Measurements from ENCODE around the gene PDIK1L. TPM values are rescaled to one million over a fixed set of nuclear protein-coding genes. Genes with fewer than 3 reads are reported as not detected.

PDIK1L gene
- total and polyA plus RNA-seq, 2 experiments from 2014 or later = 2.6 to 16.8 TPM

- Histone ChIP-seq H3K79me2 (peaks cover 12% of the 10 kb centered on the region), H3K27me3 (no peaks in the 10 kb centered on the region), H4K20me1 (ENCODE audit: insufficient read depth, poor library complexity, severe bottlenecking) (no peaks in the 10 kb centered on the region), H2AFZ (no peak within 1 kb of the TSS), H3K9me2 (replicated peaks; ENCODE audit: insufficient read depth) (no peaks in the 10 kb centered on the region), H3K36me3 (replicated peaks; ENCODE audit: insufficient read depth, low read depth) (no peaks in the 10 kb centered on the region), H3K9me3 (ENCODE audit: low read depth) (no peaks in the 10 kb centered on the region), H3K27ac (no peak within 1 kb of the TSS), H3K4me1 (ENCODE audit: insufficient read depth) (peaks cover 8% of the 10 kb centered on the region), H3K4me2 (peak within 1 kb of the TSS; percentile 91), H3K4me3 (no peak within 1 kb of the TSS)
- peak; percentile 5 for DNase-seq (ENCODE audit: low spot score)
- TF ChIP-seq CTCF (IDR thresholded peaks at IDR 0.05; ENCODE audit: poor library complexity) = no peak
- no peak for TF ChIP-seq EZH2 (IDR thresholded peaks at IDR 0.05; ENCODE audit: borderline replicate concordance)
- TF ChIP-seq EZH2phosphoT487 (IDR thresholded peaks at IDR 0.05; ENCODE audit: low read depth, severe bottlenecking, unreplicated experiment) = no peak
- 92% methylated on average over 34 of the region's 34 CpGs for WGBS (ENCODE audit: low lambda C conversion rate, missing lambda C conversion rate)
Observed at GRCh38 chr1:26171084-26172072, 59.8 kb downstream of the PDIK1L start, which contains the start of gene ZNF593OS. Gene ZNF593OS (minus strand): TSS chr1:26171832. CDS start chr1:26171661, 171 bp downstream.

Other genes starting within 250 kb of the PDIK1L start
- 21.5 and 27.0 TPM in 2 replicates for gene PAQR7, start 236.1 kb upstream of the PDIK1L start, total RNA-seq
- 3.3 and 4.8 TPM in 2 replicates for gene PAQR7, start 236.1 kb upstream of the PDIK1L start, polyA plus RNA-seq
- 91.6 and 104 TPM in 2 replicates for gene STMN1, start 205.4 kb upstream of the PDIK1L start, total RNA-seq
- gene STMN1, start 205.4 kb upstream of the PDIK1L start, polyA plus RNA-seq = 338 and 395 TPM in 2 replicates
- 19.6 and 24.6 TPM in 2 replicates for gene PAFAH2, start 113.8 kb upstream of the PDIK1L start, total RNA-seq
- gene PAFAH2, start 113.8 kb upstream of the PDIK1L start, polyA plus RNA-seq = 22.7 TPM in 2 replicates
- gene EXTL1, start 90.0 kb upstream of the PDIK1L start, total RNA-seq = 0.17 and 0.84 TPM in 2 replicates
- gene EXTL1, start 90.0 kb upstream of the PDIK1L start, polyA plus RNA-seq = 1.3 and 1.6 TPM in 2 replicates
- 1.8 and 6.6 TPM in 2 replicates for gene SLC30A2, start 65.7 kb upstream of the PDIK1L start, total RNA-seq
- 4.5 and 4.8 TPM in 2 replicates for gene SLC30A2, start 65.7 kb upstream of the PDIK1L start, polyA plus RNA-seq
- gene TRIM63, start 44.2 kb upstream of the PDIK1L start, total RNA-seq = 2.9 and 5.7 TPM in 2 replicates
- gene TRIM63, start 44.2 kb upstream of the PDIK1L start, polyA plus RNA-seq = 8.2 and 9.5 TPM in 2 replicates
- gene FAM110D, start 47.3 kb downstream of the PDIK1L start, total RNA-seq = 0.10 and 0.16 TPM in 2 replicates
- 0.40 and 0.44 TPM in 2 replicates for gene FAM110D, start 47.3 kb downstream of the PDIK1L start, polyA plus RNA-seq
- not detected in 2 replicates for gene C1orf232, start 57.1 kb downstream of the PDIK1L start, total RNA-seq
- gene C1orf232, start 57.1 kb downstream of the PDIK1L start, polyA plus RNA-seq = not detected in 2 replicates
- 20.5 and 25.7 TPM in 2 replicates for gene ZNF593, start 58.1 kb downstream of the PDIK1L start, total RNA-seq
- gene ZNF593, start 58.1 kb downstream of the PDIK1L start, polyA plus RNA-seq = 69.1 and 71.8 TPM in 2 replicates
- gene ZNF593OS, start 60.0 kb downstream of the PDIK1L start, total RNA-seq = 0.10 TPM in 1 of 2 replicates, not detected in the other
- 0.45 and 2.1 TPM in 2 replicates for gene ZNF593OS, start 60.0 kb downstream of the PDIK1L start, polyA plus RNA-seq
- gene CNKSR1, start 65.7 kb downstream of the PDIK1L start, total RNA-seq = 13.3 and 18.1 TPM in 2 replicates
- 31.4 and 38.6 TPM in 2 replicates for gene CNKSR1, start 65.7 kb downstream of the PDIK1L start, polyA plus RNA-seq
- not detected in 2 replicates for gene CATSPER4, start 78.8 kb downstream of the PDIK1L start, total RNA-seq
- 0.07 TPM in 1 of 2 replicates, not detected in the other for gene CATSPER4, start 78.8 kb downstream of the PDIK1L start, polyA plus RNA-seq
- gene CEP85, start 122.4 kb downstream of the PDIK1L start, total RNA-seq = 11.4 and 14.6 TPM in 2 replicates
- gene CEP85, start 122.4 kb downstream of the PDIK1L start, polyA plus RNA-seq = 12.4 and 15.3 TPM in 2 replicates
- 35.9 and 36.6 TPM in 2 replicates for gene SH3BGRL3, start 168.3 kb downstream of the PDIK1L start, total RNA-seq
- gene SH3BGRL3, start 168.3 kb downstream of the PDIK1L start, polyA plus RNA-seq = 411 and 420 TPM in 2 replicates
- gene UBXN11, start 194.8 kb downstream of the PDIK1L start, total RNA-seq = 3.1 and 6.9 TPM in 2 replicates
- 17.1 and 34.0 TPM in 2 replicates for gene UBXN11, start 194.8 kb downstream of the PDIK1L start, polyA plus RNA-seq
- 1.2 and 8.1 TPM in 2 replicates for gene CD52, start 206.1 kb downstream of the PDIK1L start, total RNA-seq
- 3.9 and 12.9 TPM in 2 replicates for gene CD52, start 206.1 kb downstream of the PDIK1L start, polyA plus RNA-seq
- gene CRYBG2, start 242.3 kb downstream of the PDIK1L start, total RNA-seq = 7.1 and 15.6 TPM in 2 replicates
- gene CRYBG2, start 242.3 kb downstream of the PDIK1L start, polyA plus RNA-seq = 20.1 and 21.6 TPM in 2 replicates